Measurements from ENCODE around the gene DCBLD1. TPM values are rescaled to one million over a fixed set of nuclear protein-coding genes. Genes with fewer than 3 reads are reported as not detected.

Gene DCBLD1
- total and polyA plus RNA-seq, 2 of the 13 experiments (the other 11 are each of a cell fraction or from before 2014, with no cell fraction given) = 23.2 to 41.5 TPM

- TF ChIP-seq ZBTB2 (CRISPR knock-in tag; IDR thresholded peaks at IDR 0.05; ENCODE audit: low read depth) (peak; percentile 58; the same call in 1 of the 2 replicates), MAZ (IDR thresholded peaks at IDR 0.05; ENCODE audit: borderline replicate concordance, low read depth, low read length) (0 out of 2 replicates have a peak, but pooled peaks have one; percentile 10), MAZ (CRISPR knock-in tag; IDR thresholded peaks at IDR 0.05; ENCODE audit: low read depth) (peak; percentile 39), ZNF747 (CRISPR knock-in tag; IDR thresholded peaks at IDR 0.05; ENCODE audit: borderline replicate concordance) (peak; percentile 72; the same call in 1 of the 2 replicates), ZNF501 (CRISPR knock-in tag; IDR thresholded peaks at IDR 0.05) (peak; percentile 67), ZNF572 (CRISPR knock-in tag; IDR thresholded peaks at IDR 0.05) (peak; percentile 49; the same call in 1 of the 2 replicates), MNT (IDR thresholded peaks at IDR 0.05) (peak; percentile 27; the same call in 1 of the 2 replicates), DZIP1 (CRISPR knock-in tag; IDR thresholded peaks at IDR 0.05) (no peak; the same call in 1 of the 2 replicates), BHLHE40 (IDR thresholded peaks at IDR 0.05; ENCODE audit: low read length) (0 out of 2 replicates have a peak, but pooled peaks have one; percentile 26), GATAD2A (CRISPR knock-in tag; IDR thresholded peaks at IDR 0.05) (no peak), NR2F2 (IDR thresholded peaks at IDR 0.05; ENCODE audit: borderline replicate concordance, low read depth) (no peak), KLF13 (CRISPR knock-in tag; IDR thresholded peaks at IDR 0.05) (0 out of 2 replicates have a peak, but pooled peaks have one; percentile 64), ZFP36L1 (CRISPR knock-in tag; IDR thresholded peaks at IDR 0.05) (no peak), ZNF44 (CRISPR knock-in tag; IDR thresholded peaks at IDR 0.05) (no peak), ZNF446 (CRISPR knock-in tag; IDR thresholded peaks at IDR 0.05) (no peak), GZF1 (CRISPR knock-in tag; IDR thresholded peaks at IDR 0.05) (peak; percentile 76; the same call in 1 of the 2 replicates), ZNF138 (CRISPR knock-in tag; IDR thresholded peaks at IDR 0.05; ENCODE audit: low read depth) (peak; percentile 35), ZNF276 (CRISPR knock-in tag; IDR thresholded peaks at IDR 0.05; ENCODE audit: low read depth) (peak; percentile 41; the same call in 1 of the 2 replicates), ZNF644 (CRISPR knock-in tag; IDR thresholded peaks at IDR 0.05; ENCODE audit: low read depth) (peak; percentile 60; the same call in 1 of the 2 replicates), SKI (IDR thresholded peaks at IDR 0.05; ENCODE audit: partially characterized antibody) (peak; percentile 83), ZNF615 (CRISPR knock-in tag; IDR thresholded peaks at IDR 0.05; ENCODE audit: borderline replicate concordance) (no peak), FOXC1 (CRISPR knock-in tag; IDR thresholded peaks at IDR 0.05; ENCODE audit: borderline replicate concordance) (no peak; the same call in 1 of the 2 replicates)
These were observed at the start of gene DCBLD1 (continued) for GRCh38 chr6:117482240-117483003.
